GM21423 (cell line): Measurements from ENCODE around the gene TEX28.
"Not testable (repeated sequence)": the region's sequence is repeated elsewhere in the genome, so short reads cannot be mapped to it uniquely, and the experiment has no call there.

Experiments used
- ATAC-seq: cut with Tn5 transposase; IDR thresholded peaks from one replicate; pipeline ENCODE4 v1.9.1; 2021; ENCODE audit warnings: mild to moderate bottlenecking, moderate library complexity; ENCODE audit not compliant: unreplicated experiment

TEX28 gene

DNA sequence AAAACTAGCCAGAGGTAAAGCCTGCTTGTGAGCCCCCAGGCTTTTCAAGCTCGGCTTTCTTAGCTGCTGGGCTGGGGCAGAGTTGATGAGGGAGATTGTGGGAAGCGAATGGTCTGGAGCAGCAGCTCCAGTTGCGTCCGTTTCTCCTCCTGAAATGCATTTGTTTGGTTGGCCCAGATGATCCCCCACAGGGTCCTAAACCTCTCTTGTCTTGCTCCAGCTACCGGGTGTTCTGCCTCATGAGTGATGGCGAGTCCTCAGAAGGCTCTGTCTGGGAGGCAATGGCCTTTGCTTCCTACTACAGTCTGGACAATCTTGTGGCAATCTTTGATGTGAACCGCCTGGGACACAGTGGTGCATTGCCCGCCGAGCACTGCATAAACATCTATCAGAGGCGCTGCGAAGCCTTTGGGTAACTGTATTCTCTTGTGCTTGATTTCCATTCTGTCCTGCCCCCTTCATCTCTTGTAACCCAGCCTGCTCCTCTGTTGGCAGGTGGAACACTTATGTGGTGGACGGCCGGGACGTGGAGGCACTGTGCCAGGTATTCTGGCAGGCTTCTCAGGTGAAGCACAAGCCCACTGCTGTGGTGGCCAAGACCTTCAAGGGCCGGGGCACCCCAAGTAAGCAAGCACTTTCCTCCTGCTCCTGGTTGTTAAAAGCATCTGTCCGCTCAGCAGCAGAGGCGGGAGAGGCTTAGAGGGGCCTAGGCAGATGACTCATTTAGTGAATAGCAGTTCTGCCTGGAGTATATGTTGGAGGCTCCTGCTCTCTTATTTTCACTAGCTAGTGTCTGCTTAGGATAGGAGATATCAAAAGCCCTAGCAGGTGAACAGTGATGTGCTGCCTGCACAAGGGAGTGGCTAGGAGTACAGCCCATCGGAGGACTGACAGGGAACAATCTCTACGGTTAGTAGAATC, 16.0 kb upstream of the TEX28 start:
- ATAC-seq, result no peak

DNA sequence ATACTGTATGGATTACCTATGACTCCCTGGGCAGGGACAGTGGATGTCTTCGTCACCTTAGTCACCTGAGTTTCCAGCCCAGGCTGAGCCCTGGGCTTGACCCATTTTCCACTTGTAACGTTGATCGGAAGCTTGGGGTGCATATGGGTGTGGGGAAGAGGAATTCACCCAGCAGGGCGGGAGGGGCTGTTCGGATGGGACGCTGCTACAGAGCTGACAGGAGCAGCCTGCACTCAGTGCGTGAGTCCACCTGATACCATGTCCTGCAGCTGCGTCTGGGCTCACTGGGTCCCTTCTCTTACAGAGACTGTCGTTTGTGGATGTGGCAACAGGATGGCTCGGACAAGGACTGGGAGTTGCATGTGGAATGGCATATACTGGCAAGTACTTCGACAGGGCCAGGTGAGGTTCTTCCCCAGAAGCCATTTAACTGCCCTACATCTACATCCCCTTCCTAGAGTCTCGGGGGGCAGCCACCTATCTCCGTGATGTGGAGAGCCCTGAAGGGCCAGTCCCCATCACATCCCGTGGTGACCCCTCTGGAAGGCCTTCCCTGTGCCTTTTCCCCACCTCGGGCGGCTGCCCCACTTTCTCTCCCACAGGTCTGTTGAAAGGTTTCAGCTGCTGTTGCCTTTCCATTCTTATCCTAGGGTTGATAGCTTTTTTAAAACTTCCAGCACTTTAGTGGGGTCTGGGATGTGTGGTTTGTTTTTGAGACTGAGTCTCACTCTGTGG, 14.3 kb upstream of the TEX28 start:
- ATAC-seq, result no peak

DNA sequence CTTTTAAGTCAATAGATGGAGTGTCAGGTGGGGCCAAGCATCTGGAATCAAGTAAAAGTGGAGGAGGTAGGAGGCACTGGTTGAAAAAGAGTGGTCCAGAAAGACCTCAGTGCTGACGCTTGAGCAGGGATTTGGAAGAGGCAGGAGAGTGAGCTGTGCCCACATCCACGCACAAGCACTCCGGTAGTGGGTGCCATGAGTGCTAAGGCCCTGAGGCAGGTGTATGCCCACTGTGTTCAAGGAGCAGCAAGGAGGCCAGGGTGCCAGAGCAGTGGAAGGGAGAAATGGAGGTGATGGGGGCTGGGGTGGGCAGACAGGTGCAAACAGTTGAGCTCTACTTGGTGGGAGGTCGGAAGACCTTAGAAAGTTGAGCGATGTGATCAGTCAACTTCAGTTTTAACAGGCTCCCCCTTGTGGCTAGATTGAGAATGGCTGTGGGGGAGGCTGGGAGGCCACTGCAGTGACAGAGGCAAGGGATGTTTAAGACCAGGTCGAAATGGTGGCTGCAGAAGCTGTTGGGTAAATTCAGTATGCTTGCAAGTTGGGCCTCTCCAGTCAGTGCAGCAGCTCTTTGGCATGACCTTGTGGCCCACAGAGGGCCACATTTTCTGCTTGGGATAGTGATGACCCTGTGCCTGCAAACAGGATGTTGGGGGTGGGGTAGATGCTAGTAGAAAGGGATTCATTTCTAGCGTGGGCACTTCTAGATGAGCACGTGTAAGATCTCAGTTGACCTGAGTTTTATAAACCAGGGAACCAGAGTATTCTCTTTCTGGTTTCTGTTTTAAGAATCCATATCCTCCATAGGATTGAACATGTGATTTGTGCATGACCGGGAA, 13.4 kb upstream of the TEX28 start:
- no peak for ATAC-seq

DNA sequence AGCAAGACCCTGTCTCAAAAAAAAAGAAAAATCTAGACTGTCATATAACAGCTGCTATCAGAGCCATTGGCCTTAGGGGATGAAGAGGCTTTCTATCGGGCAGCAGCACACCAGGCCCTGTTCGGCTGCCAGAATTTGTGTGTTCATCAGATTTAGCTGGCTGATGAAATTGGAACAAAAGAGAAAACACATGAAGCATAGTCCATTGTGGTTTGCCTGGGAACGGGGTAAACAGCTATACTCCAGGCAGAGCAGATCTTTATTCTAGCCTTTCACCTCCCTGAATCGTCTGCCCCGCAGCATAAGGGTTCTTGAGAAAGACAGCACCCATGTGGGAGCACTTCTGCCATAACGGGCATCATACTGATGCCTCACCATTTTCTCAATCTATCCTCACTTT, 12.3 kb upstream of the TEX28 start:
- no peak for ATAC-seq

DNA sequence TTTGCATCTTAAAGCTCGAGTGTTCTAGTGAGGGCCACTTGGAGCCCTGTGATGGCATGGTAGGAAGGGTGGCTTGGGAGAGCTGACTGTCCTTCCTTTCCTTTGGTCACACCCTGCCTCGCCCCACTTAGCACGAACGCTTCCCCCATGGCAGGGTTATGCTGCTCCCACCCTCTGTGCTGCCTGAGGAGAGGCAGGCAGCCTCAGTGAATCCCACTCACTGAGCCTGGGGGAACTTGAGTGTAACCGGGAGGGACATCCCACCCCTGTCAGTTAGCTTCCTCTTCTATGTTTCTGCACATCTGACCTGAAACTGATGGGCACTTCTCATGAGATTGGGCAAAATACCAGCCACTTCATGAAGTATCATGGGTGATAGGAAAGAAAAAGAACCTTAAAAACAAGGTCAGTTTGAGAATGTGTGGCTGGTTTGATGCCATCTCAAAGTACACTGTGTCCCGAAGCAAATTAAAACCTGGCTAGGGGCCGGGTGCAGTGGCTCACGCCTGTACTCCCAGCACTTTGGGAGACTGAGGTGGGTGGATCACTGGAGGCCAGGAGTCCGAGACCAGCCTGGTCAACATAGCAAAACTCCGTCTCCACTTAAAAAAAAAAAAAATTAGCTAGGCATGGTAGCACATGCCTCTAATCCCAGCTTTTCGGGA, 10.7 kb upstream of the TEX28 start:
- no peak for ATAC-seq

DNA sequence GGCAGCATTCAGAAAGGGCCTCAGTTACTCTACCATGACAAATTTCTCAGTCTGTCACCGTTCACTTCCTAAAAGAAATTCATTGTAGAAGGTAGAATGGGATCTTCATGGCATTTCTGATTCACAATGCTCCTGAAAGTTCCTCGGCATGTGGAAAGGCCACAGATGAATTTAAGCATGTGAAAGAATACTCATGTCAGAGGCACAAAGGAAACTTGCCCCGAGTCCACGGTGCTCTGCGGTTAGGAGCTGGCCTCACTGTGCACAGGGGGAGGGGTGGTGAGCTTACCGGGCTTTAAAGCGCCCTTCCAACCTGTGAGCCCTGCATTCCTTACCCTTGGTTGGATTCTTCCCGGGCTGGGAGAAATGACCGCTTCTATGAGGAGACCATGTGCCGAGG, 9.9 kb upstream of the TEX28 start:
- ATAC-seq, result no peak

DNA sequence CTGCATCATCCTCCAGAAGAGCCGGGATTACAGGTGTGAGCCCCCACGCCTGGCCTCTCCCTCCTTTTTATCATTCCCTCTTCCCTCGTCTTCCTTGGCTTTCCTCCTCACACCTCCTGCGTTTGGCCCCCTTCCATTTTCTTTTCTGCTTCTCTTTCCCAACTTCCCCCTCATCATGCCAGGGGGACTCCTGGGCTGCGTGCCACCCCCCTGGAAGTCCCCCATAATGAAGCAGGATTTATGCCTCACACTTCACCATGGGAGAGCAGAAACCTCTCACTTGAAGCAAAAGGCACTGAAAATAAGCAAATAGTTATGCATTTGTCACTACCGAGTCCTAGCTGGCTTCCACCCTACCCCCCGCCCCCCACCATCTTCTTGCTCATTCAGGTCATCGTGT, 8.6 kb upstream of the TEX28 start:
- no peak for ATAC-seq

DNA sequence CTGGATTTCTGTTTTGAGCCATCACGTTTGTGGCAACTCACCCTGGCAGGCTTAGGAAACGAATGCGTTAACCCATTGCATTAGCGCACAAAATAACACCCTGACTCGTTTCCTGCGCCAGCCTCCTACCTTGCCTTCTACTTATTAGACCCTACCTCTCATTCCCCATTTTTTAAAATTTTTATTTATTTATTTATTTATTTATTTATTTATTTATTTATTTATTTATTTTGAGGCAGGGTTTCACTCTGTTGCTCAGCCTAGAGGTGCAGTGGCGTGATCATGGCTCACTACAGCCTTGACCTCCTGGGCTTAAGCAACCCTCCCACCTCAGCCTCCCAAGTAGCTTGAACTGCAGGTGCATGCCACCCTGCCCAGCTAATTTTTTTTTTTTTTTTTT, 8.1 kb upstream of the TEX28 start:
- not testable (repeated sequence) for ATAC-seq

DNA sequence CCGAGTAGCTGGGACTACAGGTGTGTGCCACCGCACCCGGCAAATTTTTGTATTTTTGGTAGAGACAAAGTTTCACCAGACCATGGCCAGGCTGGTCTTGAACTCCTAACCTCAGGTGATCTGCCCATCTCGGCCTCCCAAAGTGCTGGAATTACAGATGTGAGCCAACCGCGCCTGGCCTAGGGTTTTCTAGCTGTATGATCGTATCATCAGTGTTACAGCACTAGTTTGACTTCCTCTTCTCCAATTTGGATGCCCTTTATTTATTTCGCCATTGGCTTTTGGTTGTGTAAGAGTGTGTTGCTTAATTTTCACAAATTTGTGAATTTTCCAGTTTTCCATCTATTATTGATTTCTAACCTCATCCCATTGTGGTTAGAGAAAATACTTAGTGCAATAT, 5.9 kb upstream of the TEX28 start:
- no peak for ATAC-seq

DNA sequence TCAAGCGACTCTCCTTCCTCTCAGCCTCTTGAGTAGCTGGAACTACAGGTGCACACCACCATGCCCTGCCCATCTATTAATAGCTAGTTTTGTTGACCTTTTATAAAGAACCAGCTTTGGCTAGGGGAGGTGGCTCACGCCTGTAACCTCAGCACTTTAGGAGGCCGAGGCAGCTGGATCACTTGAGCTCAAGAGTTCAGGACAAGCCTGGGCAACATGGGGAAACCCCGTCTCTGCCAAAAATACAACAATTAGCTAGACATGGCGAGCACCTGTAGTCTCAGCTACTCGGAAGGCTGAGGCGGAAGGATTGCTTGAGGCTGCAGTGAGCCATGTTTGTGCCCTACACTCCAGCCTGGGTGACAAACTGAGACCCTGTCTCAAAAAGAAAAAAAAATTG, 3.4 kb upstream of the TEX28 start:
- no peak for ATAC-seq

DNA sequence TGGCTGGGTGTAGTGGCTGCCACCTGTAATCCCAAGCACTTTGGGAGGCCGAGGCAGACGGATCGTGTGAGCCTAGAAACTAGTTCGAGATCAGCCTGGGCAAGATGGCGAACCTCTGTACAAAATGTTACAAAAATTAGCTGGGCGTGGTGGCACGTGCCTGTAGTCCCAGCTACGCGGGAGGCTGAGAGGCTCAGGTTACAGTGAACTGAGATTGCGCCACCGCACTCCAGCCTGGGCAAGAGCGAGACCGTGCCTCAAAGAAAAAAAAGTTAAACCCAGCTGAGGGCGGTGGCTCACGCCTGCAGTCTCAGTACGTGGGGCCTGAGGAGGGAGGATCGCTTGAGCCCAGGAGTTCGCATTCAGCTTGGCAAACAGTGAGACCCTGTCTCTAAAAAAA, 1.8 kb upstream of the TEX28 start:
- no peak for ATAC-seq

DNA sequence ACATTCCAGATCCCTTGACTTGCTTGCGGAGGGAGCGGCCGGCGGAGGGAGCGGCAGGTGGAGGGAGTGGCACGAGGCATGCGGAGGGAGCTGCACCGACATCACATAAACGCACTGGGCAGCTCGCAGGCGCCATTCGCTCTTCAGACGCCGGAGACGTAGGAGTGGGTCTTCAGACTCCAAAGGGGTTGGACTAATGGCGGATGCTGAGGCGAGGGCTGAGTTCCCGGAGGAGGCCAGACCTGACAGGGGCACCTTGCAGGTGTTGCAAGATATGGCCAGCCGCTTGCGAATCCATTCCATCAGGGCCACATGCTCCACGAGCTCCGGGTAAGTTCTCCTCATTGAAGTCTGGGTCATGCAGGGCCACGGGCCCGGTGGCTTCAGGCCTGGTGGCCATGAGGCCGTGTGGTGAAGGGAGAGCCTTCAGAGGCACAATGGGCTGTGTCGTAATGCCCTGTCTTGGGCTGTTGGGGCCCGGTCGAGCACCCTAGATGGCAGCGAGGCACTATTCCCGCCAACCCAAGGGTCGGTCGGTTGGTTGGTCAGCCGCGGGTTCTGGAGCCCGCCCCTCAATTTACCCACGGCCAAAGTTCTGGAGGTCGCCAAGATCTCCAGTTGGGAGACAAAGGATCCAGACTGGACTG, 863 bp upstream of the TEX28 start, which contains the start of gene TKTL1:
Gene TKTL1 (plus strand): TSS at position 132 of the 647 bp plus-strand sequence. CDS start 65 bp downstream, at position 197.
- ATAC-seq, result no peak

DNA sequence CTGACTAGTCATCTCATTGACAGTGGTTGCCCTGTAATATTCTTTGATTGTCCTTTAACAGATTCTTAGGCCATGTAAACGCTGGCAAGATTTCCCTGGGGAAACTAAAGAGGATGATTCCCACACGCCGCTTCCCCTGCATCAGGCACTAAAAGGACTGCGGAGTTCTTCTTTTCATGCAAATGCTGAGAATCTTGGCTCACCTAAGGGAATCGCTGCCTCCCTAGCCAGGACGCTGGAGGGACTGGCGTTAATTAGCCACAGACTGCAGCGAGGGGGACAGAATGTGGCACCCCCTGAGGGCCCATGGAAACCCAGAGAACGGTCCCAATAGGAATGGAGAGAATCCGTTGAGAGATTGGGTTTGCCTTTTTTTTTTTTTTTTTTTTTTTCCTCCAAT, 8.5 kb downstream of the TEX28 start:
- not testable (repeated sequence) for ATAC-seq

DNA sequence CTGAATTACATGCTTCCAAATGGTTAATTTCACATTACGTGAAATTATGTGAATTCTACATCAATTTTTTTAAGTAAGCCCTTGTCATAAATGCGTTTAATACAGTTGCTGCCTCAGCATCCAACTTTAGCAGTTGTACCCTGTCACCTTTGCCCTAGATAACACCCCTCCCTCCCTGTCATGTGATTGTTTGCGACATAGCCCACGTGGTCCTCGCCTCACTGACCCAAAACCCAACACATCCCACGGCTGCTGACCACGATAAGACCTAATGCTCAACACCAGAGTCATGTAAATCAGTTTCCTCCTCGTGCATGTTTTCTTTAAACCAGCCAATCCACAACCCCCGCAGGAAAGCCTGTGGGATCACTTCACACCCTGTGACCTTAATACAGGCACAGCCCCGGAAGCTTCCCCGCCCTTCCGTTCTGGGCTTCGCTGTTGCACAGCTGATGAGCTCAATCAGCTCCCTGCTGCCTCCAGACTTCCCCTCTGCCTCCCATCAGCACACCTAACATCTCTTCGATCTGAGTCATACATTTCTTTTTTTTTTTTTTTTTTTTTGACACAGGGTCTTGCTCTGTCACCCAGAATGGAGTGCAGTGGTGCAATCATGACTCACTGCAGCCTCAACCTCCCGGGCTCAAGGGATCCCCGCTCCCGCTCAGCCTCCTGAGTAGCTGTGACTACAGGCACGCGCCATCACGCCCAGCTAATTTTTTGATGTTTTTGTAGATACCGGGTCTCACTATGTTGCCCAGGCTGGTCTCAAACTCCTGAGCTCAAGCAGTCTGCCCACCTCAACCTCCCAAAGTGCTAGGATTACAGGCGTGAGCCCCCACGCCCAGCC, 10.2 kb downstream of the TEX28 start:
- ATAC-seq, result peak; percentile 92

DNA sequence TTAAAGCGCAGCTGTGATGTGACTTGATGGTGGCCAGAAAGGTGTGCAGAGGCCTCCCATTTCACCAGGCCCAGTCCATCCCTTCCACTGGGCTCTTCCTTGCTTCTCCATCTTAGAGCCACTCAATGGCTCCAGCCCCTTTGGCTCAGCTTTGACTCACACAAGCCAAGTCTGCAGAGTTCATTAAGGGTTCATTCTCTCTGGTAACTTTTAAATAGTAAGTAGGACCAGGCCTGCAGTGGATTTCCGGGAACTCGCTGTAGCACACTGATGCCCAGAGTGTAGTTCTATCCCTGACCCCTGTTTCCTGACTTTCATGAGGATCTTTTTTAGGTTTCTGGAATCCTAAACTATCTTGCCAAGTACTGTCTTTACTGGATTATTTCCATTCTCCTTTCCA, 25.7 kb downstream of the TEX28 start:
- ATAC-seq, result not testable (repeated sequence)

DNA sequence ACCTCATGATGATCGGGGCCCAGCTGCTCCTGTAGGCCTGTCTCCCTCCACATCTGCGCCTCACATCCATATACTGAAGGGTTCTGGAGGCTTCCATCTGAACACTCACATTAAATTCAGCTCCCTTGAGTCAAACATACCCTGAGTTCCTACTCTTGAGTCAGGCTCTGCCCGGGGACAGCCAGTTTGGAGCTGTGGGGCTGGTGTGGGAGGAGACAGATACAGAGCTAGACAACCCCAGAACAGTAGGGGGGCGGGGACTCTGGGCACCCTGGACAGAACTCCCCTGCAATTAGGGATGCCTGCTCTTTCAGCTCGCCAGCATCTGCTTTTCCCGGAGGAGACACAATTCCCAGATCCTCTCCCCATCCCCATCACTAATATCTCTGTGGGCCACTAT, 31.9 kb downstream of the TEX28 start:
- not testable (repeated sequence) for ATAC-seq

DNA sequence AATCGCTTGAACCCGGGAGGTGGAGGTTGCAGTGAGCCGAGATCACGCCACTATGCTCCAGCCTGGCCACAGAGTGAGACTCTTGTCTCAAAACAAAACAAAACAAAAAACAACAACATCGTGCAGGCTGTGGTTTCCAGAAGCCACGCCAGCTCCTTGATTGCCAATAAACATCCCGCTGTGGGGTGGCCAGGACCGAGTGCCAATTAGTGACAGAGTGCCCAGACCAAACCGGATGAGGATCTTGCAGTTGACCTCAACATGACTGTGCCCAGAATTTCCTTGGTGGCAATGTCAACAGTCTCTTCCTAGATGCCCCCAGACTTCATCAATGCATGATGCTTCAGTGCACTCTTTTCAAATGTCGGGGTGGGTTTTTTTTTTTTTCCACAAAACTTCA, 36.2 kb downstream of the TEX28 start:
- not testable (repeated sequence) for ATAC-seq

DNA sequence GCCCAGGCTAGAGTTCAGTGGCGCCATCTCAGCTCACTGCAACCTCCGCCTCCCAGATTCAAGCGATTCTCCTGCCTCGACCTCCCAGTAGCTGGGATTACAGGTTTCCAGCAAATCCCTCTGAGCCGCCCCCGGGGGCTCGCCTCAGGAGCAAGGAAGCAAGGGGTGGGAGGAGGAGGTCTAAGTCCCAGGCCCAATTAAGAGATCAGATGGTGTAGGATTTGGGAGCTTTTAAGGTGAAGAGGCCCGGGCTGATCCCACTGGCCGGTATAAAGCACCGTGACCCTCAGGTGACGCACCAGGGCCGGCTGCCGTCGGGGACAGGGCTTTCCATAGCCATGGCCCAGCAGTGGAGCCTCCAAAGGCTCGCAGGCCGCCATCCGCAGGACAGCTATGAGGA, 37.6 kb downstream of the TEX28 start, which contains the start of gene OPN1MW3:
Gene OPN1MW3 (plus strand): TSS at position 301 of the 400 bp plus-strand sequence. CDS start 38 bp downstream, at position 339.
- not testable (repeated sequence) for ATAC-seq

DNA sequence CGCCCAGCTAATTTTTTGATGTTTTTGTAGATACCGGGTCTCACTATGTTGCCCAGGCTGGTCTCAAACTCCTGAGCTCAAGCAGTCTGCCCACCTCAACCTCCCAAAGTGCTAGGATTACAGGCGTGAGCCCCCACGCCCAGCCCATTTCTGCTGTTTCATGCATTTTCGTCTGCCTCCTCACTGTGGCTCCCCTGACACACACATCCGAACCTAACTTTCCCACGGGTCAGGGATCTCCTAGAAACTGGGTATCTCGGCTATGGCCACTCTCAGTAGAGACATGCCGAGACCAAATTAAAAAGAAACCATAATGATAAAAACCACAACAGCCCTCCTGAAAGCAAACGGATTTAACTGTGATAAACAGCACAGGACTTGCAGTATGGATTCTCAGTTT, 46.8 kb downstream of the TEX28 start:
- not testable (repeated sequence) for ATAC-seq
